Measurements from ENCODE around the gene SMG6.

DNA sequence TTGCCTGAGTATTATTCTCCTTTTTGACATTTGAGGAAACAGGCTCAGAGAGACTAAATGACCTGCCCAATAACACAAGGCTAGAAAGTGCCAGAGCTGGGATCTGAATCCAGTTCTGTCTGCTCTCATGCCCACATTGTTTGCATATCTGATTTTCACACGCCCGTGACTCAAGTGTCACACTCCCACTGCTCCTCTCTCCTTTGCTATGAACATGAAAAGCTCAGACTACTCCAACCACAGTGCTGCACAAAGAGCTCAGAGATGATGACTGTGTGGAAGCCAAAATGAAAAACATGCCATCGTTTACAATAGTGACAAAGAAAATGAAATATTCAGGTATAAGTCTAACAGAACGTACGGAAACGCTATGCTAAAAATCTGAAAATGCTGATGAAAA is 107.9 kb downstream of the SMG6 start:
- TF ChIP-seq, protein P1, sequence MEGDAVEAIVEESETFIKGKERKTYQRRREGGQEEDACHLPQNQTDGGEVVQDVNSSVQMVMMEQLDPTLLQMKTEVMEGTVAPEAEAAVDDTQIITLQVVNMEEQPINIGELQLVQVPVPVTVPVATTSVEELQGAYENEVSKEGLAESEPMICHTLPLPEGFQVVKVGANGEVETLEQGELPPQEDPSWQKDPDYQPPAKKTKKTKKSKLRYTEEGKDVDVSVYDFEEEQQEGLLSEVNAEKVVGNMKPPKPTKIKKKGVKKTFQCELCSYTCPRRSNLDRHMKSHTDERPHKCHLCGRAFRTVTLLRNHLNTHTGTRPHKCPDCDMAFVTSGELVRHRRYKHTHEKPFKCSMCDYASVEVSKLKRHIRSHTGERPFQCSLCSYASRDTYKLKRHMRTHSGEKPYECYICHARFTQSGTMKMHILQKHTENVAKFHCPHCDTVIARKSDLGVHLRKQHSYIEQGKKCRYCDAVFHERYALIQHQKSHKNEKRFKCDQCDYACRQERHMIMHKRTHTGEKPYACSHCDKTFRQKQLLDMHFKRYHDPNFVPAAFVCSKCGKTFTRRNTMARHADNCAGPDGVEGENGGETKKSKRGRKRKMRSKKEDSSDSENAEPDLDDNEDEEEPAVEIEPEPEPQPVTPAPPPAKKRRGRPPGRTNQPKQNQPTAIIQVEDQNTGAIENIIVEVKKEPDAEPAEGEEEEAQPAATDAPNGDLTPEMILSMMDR (IDR thresholded peaks at IDR 0.05), result no peak
- no peak for TF ChIP-seq POLR2A (IDR thresholded peaks at IDR 0.05)
